MM.1S (cell line): ENCODE measurements around the gene GAA.

Experiments
- DNase-seq: peaks from one replicate; pipeline ENCODE4 v3.0.0-alpha.2; 2015
- H2AFZ ChIP-seq: fragments of 300-600 bp; sonication (generic); 2 replicates; pipeline ENCODE4 v1.6.0; 2016; ENCODE audit warnings: antibody characterized with exemption, low read length
- H3F3A ChIP-seq: fragments of 300-600 bp; sonication (generic); 2 replicates; pipeline ENCODE4 v1.6.1; 2016; ENCODE audit warnings: mild to moderate bottlenecking, antibody characterized with exemption, low read length, moderate library complexity, mixed read lengths; ENCODE audit not compliant: insufficient read depth
- H3K27ac ChIP-seq: fragments of 300-600 bp; sonication (generic); 2 replicates; pipeline ENCODE4 v1.5.1; 2016; ENCODE audit warnings: mild to moderate bottlenecking, low read length
- H3K27me3 ChIP-seq: fragments of 300-600 bp; sonication (generic); replicated peaks from 2 replicates; pipeline ENCODE4 v1.6.0; 2016; ENCODE audit warnings: low read length; ENCODE audit not compliant: insufficient read depth
- H3K36me3 ChIP-seq: fragments of 300-600 bp; sonication (generic); replicated peaks from 2 replicates; pipeline ENCODE4 v1.6.1; 2016; ENCODE audit warnings: mild to moderate bottlenecking, low read length, mixed read lengths; ENCODE audit not compliant: insufficient read depth
- H3K4me1 ChIP-seq: fragments of 300-600 bp; sonication (generic); 2 replicates; pipeline ENCODE4 v1.6.1; 2016; ENCODE audit warnings: low read length, mixed read lengths
- H3K4me2 ChIP-seq: fragments of 300-600 bp; sonication (generic); 2 replicates; pipeline ENCODE4 v1.6.0; 2016; ENCODE audit warnings: low read depth, low read length
- H3K4me3 ChIP-seq: fragments of 300-600 bp; sonication (generic); 2 replicates; pipeline ENCODE4 v1.5.1; 2016; ENCODE audit warnings: low read length, mixed read lengths
- H3K79me2 ChIP-seq: fragments of 300-600 bp; sonication (generic); 2 replicates; pipeline ENCODE4 v1.6.1; 2016; ENCODE audit warnings: mixed run types, low read length, mixed read lengths
- H3K9ac ChIP-seq: fragments of 300-600 bp; sonication (generic); 2 replicates; pipeline ENCODE4 v1.6.1; 2016; ENCODE audit warnings: low read length, mixed read lengths
- H3K9me2 ChIP-seq: fragments of 300-600 bp; sonication (generic); replicated peaks from 2 replicates; pipeline ENCODE4 v1.6.1; 2016; ENCODE audit warnings: mild to moderate bottlenecking, low read length, mixed read lengths; ENCODE audit not compliant: insufficient read depth
- H3K9me3 ChIP-seq: fragments of 300-600 bp; sonication (generic); replicated peaks from 2 replicates; pipeline ENCODE4 v1.6.1; 2016; ENCODE audit warnings: mild to moderate bottlenecking, low read length, mixed read lengths; ENCODE audit not compliant: insufficient read depth
- H4K20me1 ChIP-seq: fragments of 300-600 bp; sonication (generic); 2 replicates; pipeline ENCODE4 v1.6.1; 2016; ENCODE audit warnings: mild to moderate bottlenecking, low read length, moderate library complexity, mixed read lengths; ENCODE audit not compliant: insufficient read depth
- CTCF ChIP-seq: fragments of 300-600 bp; sonication (generic); IDR thresholded peaks from 2 replicates; pipeline ENCODE4 v1.5.1; 2016; ENCODE audit warnings: antibody characterized with exemption, low read length, mixed read lengths
- EZH2 ChIP-seq: fragments of 300-600 bp; sonication (generic); optimal IDR thresholded peaks from 2 replicates; pipeline ENCODE3; 2017; ENCODE audit warnings: low read depth, mild to moderate bottlenecking, antibody characterized with exemption, low read length, mixed read lengths
- EZH2phosphoT487 ChIP-seq: fragments of 300-600 bp; sonication (generic); IDR thresholded peaks from 2 replicates; pipeline ENCODE4 v1.6.1; 2018; ENCODE audit warnings: antibody characterized with exemption, low read length

Gene GAA

GRCh38 chr17:80160536-80160935, 59.2 kb downstream of the GAA start:
- DNase-seq, result no peak
- Histone ChIP-seq H3K36me3 (no peaks in the 10 kb centered on the region), H3K9me3 (no peaks in the 10 kb centered on the region), H3K4me1 (no peaks in the 10 kb centered on the region), H3K27ac (no peak overlapping the region), H3K79me2 (no peaks in the 10 kb centered on the region), H3K9ac (no peak overlapping the region), H2AFZ (no peak overlapping the region), H3K4me3 (no peak overlapping the region), H3K4me2 (no peak overlapping the region), H4K20me1 (no peaks in the 10 kb centered on the region), H3K27me3 (peaks cover 19% of the 10 kb centered on the region), H3K9me2 (no peaks in the 10 kb centered on the region), H3F3A (no peaks in the 10 kb centered on the region)
- TF ChIP-seq EZH2phosphoT487, result no peak
- TF ChIP-seq EZH2, result no peak
- no peak for TF ChIP-seq CTCF

GRCh38 chr17:80163336-80163735, 62.0 kb downstream of the GAA start:
- Histone ChIP-seq H3K9ac (no peak overlapping the region), H3K36me3 (no peaks in the 10 kb centered on the region), H3K9me2 (no peaks in the 10 kb centered on the region), H2AFZ (no peak overlapping the region), H3K27me3 (peaks cover 27% of the 10 kb centered on the region), H3K9me3 (no peaks in the 10 kb centered on the region), H3K4me1 (no peaks in the 10 kb centered on the region), H4K20me1 (no peaks in the 10 kb centered on the region), H3K4me2 (no peak overlapping the region), H3K27ac (no peak overlapping the region), H3K4me3 (no peak overlapping the region), H3F3A (no peaks in the 10 kb centered on the region), H3K79me2 (no peaks in the 10 kb centered on the region)
- no peak for DNase-seq
- TF ChIP-seq EZH2phosphoT487 (no peak), EZH2 (no peak)

- H3K27ac ChIP-seq, result no peak overlapping the region
- DNase-seq, result no peak
- no peaks in the 10 kb centered on the region for H3K79me2 ChIP-seq
- no peaks in the 10 kb centered on the region for H3F3A ChIP-seq
- H3K9me2 ChIP-seq, result no peaks in the 10 kb centered on the region
- peaks cover 30% of the 10 kb centered on the region for H3K27me3 ChIP-seq
- H3K9ac ChIP-seq, result no peak overlapping the region
- no peaks in the 10 kb centered on the region for H3K4me1 ChIP-seq
- H3K9me3 ChIP-seq, result no peaks in the 10 kb centered on the region
- no peak overlapping the region for H3K4me3 ChIP-seq
- H2AFZ ChIP-seq, result no peak overlapping the region
- no peaks in the 10 kb centered on the region for H4K20me1 ChIP-seq
- H3K4me2 ChIP-seq, result no peak overlapping the region
- no peaks in the 10 kb centered on the region for H3K36me3 ChIP-seq
- no peak for TF ChIP-seq EZH2
- no peak for TF ChIP-seq CTCF
- no peak for TF ChIP-seq EZH2phosphoT487
These were observed 62.8 kb downstream of the GAA start for GRCh38 chr17:80164185-80164584.

GRCh38 chr17:80166446-80166845, 65.1 kb downstream of the GAA start:
- TF ChIP-seq EZH2 (no peak), EZH2phosphoT487 (no peak), CTCF (no peak)
- H3K4me1 ChIP-seq, result no peaks in the 10 kb centered on the region
- no peak overlapping the region for H3K9ac ChIP-seq
- H3K4me3 ChIP-seq, result no peak overlapping the region
- no peaks in the 10 kb centered on the region for H3K36me3 ChIP-seq
- no peaks in the 10 kb centered on the region for H3K79me2 ChIP-seq
- H4K20me1 ChIP-seq, result no peaks in the 10 kb centered on the region
- no peaks in the 10 kb centered on the region for H3K9me3 ChIP-seq
- peaks cover 46% of the 10 kb centered on the region for H3K27me3 ChIP-seq
- no peaks in the 10 kb centered on the region for H3F3A ChIP-seq
- no peak overlapping the region for H2AFZ ChIP-seq
- no peak overlapping the region for H3K27ac ChIP-seq
- H3K9me2 ChIP-seq, result no peaks in the 10 kb centered on the region
- no peak overlapping the region for H3K4me2 ChIP-seq
- DNase-seq, result no peak
